HG03175 (cell line): Measurements from ENCODE around the gene IKZF3.
"Not testable (repeated sequence)": the region's sequence is repeated elsewhere in the genome, so short reads cannot be mapped to it uniquely, and the experiment has no call there.

ENCODE experiments used
- ATAC-seq: cut with Tn5 transposase; IDR thresholded peaks from one replicate; pipeline ENCODE4 v1.9.1; 2021; ENCODE audit warnings: mild to moderate bottlenecking, moderate library complexity; ENCODE audit not compliant: unreplicated experiment

IKZF3 gene

DNA sequence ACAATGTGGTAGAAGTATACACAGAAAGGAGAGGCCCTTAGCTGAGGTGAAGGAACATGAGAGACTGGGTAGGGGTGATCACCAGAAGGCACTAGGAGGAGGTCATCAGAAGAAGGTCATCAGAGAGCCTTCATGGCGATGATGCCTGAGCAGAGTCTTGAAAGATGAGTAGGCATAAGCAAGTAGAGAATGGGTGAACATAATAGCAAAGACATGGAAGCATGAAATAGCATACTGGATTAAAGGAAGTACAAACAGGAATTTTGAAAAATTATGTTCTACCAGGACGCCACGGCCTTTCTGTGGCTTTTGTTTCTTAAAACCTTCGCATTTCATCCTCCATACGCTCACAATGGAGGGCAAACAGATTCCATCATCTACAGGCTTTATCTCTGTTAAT is 2.9 kb downstream of the IKZF3 start:
- ATAC-seq = no peak

- ATAC-seq = not testable (repeated sequence)
Observed at GRCh38 chr17:39855911-39856649, 8.0 kb downstream of the IKZF3 start.

DNA sequence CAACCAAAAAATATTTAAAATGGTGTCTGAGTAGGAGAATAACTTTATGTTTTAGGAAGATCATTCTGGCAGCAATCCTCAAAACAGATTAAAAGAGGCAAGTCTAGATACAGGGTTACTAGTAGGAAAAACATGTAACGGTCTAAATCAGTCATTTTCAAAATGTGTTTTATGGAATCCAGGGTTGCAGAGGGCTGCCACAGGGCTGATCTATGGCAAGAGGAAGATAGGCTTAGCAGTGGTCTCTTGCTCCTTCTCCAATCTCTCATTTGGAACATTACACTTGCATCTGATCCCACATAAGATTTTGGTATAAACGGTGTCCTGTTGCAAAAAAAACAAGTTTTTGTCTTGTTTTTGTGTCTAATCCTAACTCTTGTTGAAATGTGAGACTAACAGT is 9.2 kb downstream of the IKZF3 start:
- ATAC-seq = no peak

GRCh38 chr17:39852239-39852638 is 11.9 kb downstream of the IKZF3 start:
- ATAC-seq = no peak

DNA sequence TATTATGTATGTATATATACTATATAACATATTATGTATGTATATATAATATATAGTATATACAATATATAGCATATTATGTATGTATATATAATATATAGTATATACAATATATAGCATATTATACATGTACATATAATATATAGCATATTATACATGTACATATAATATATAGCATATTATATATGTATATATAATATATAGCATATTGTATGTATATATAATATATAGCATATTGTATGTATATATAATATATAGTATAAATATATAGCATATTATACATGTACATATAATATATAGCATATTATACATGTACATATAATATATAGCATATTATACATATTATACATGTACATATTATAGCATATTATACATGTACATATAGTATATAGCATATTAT is 13.9 kb downstream of the IKZF3 start:
- not testable (repeated sequence) for ATAC-seq

DNA sequence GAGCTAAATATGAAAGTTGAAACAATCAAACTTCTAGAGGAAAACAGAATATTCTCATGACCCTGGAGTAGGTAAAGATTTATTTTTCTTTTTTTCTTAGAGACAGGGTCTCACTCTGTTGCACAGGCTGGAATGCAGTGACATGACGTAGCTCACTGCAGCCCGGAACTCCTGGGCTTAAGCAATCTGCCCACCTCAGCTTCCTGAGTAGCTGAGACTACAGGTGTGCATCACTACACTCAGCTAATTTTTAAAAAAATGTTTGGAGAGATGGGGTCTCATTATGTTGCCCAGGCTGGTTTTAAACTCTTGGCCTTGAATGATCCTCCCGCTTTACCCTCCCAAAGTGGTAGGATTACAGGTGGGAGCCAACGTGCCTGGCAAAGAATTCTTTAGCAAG is 15.5 kb downstream of the IKZF3 start:
- no peak for ATAC-seq

- ATAC-seq = no peak
Observed at GRCh38 chr17:39846205-39846604, 17.9 kb downstream of the IKZF3 start.

- no peak for ATAC-seq
Observed at GRCh38 chr17:39845052-39845846, 18.9 kb downstream of the IKZF3 start.

- ATAC-seq = no peak
Observed at GRCh38 chr17:39841134-39841683, 22.9 kb downstream of the IKZF3 start.

GRCh38 chr17:39838784-39839183 is 25.3 kb downstream of the IKZF3 start:
- ATAC-seq = no peak

GRCh38 chr17:39838057-39838456 is 26.1 kb downstream of the IKZF3 start:
- no peak for ATAC-seq

GRCh38 chr17:39836117-39836516 is 28.0 kb downstream of the IKZF3 start:
- ATAC-seq = no peak

DNA sequence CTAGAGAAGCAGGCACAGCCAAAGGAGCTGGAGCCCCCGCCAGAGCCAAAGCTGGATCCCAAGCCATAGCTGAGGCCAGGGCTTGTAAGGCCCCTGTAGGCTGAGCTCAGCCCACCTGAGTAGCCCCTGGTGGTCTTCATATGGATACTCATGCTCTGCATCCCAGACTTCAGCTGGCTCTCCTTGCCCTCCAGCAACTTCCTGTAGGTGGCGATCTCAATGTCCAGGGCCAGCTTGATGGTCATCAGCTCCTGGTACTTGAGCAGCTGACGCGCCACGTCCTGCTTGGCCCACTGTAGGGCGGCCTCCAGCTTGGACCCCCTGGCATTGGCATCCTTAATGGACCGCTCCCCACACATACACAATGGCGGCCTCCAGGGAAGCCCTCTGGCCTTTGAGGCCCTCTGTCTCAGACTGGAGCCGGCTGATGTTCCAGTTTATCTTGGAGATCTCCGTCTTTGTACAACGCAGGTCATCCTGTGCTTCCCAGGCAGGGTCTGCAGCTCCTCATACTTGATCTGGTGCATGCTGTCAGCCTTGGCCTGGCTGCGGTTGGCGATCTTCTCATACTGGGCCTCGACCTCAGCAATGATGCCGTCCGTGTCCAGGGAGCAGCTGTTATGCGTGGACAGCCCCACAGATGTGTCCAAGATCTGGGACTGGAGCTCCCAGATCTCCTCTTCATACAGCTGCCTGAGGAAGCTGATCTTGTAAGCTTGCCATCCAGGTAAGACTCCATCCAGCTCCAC is 28.9 kb downstream of the IKZF3 start:
- no peak for ATAC-seq

- ATAC-seq = no peak
Observed at GRCh38 chr17:39834017-39834416, 30.1 kb downstream of the IKZF3 start.

- ATAC-seq = no peak
Observed at GRCh38 chr17:39831588-39831987, 32.5 kb downstream of the IKZF3 start.

DNA sequence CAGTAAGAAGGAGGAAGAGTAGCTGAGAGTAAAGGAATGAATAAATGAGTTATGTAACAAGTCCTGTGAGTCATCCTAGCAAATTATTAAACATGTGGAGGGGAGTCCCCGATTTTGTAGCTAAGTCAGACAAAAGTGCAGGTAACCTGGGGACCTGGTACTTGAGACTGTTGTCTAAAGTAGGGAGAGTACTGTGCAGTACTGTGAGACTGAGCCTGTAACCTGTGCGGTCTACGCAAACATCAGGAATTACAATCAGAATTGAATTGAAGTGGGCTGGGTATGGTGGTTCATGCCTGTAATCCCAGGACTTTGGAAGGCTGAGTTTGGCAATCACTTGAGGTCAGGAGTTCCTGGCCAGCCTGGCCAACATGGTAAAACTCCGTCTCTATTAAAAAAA is 35.7 kb downstream of the IKZF3 start:
- no peak for ATAC-seq

DNA sequence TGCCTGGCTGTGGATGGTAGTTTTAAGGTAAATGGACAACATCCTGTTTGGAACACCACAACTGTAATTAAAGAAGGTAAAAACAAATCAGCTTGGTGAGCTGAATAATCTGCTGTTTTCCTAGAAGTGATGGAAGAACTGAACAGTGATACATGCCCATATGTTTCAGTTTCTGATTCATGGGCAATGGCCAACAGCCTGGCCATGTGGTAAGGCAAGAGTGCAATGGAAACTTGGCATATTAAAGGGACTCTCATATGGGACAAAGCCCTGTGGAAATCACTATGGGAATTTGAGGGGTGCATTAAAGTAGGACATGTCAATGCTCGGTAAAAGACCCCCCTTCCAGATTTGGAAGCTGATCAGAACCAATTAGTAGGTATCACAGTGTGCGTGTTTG is 37.8 kb downstream of the IKZF3 start:
- ATAC-seq = no peak

DNA sequence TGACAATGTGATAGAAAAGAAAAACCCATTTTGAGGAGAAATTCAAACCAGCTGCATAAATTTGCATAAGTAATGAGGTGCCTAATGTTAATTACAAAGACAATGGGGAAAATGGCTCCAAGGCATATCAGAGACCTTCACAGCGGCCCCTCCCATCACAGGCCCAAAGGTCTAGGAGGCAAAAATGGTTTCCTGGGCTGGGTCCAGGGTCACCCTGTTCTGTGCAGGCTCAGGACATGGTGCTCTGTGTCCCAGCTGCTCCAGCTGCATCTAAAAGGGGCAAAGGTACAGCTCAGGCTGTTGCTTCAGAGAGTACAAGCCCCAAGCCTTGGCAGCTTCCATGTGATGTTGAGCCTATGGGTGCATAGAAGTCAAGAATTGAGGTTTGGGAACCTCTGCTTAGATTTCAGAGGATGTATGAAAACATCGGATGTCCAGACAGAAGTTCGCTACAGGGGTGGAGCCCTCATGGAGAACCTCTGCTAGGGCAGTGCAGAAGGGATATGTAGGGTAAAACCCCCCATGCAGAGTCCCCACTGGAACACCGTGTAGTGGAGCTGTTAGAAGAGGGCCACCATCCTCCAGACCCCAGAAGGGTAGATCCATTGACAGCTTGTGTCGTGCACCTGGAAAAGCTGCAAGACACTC is 40.6 kb downstream of the IKZF3 start:
- no peak for ATAC-seq

- no peak for ATAC-seq
Observed at GRCh38 chr17:39822051-39822451, 42.1 kb downstream of the IKZF3 start.

DNA sequence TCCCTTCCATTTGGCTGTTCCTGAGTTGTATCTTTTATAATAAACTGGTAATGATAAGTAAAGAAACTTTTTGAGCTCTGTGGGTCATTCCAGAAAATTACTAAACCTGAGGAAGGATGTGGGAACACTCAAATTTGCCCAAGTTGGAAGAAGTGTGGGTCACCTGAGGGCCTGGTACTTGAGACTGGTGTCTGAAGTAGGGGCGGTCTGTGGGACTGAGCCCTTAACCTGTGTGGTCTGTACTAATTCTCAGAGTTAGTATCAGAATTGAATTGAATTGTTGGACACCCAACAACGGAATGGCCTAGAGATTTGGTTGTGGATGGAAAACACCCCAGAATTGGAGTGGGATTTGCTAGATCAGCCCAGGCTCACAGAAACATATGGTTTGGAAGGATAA is 43.1 kb downstream of the IKZF3 start:
- no peak for ATAC-seq

DNA sequence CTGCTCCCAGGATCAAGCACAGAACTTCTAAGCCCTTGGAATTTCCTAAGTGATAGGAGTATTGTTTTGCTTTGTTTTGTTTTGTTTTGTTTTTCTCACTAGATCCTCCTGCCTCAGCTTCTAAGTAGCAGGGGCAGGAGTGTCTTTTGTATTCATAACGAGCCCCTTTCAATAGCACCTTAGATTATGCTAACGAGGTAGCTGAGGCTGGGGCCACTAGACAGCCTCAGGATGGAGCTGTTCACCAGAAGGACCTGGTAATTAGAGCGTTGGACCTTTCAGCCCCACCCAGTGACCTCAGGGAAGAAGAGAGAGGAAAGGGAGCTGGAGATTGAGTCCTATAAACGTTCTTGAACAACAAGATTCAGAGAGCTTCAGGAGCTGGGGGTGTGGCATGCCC is 43.6 kb downstream of the IKZF3 start:
- ATAC-seq = no peak
